Ovary (tissue), 3 donors: Measurements from ENCODE around the gene ZNF212.

Experiments
- CTCF ChIP-seq, 3 donors: fragments of 450-650 bp in 2 of 3; fragments of 200-600 bp in 1 of 3; IDR thresholded peaks; one replicate each; pipeline versions ENCODE4 v1.5.1 to v1.8.0; 2016 to 2022; ENCODE audit warnings: antibody characterized with exemption in 3 of 3, mild to moderate bottlenecking in 1 of 3
- EP300 ChIP-seq: sonication (generic); formaldehyde crosslinking; IDR thresholded peaks from one replicate; pipeline ENCODE4 v1.6.1; 2017; ENCODE audit warnings: antibody characterized with exemption
- donor health status: DM: no; HTN: no; CAD: no.

- TF ChIP-seq CTCF (IDR thresholded peaks at IDR 0.05) (no peak), EP300 (no peak)
These were observed 14.2 kb downstream of the ZNF212 start for GRCh38 chr7:149253665-149254064.
